GM21717 (cell line): Measurements from ENCODE around the gene POLDIP3.

ENCODE experiments used
- ATAC-seq: cut with Tn5 transposase; IDR thresholded peaks from one replicate; pipeline ENCODE4 v1.9.1; 2021; ENCODE audit warnings: mild to moderate bottlenecking, moderate library complexity; ENCODE audit not compliant: unreplicated experiment

POLDIP3 gene

GRCh38 chr22:42642806-42643633, 28.3 kb upstream of the POLDIP3 start:
- no peak for ATAC-seq

- ATAC-seq, result no peak
Measured at GRCh38 chr22:42641801-42642413, 27.2 kb upstream of the POLDIP3 start.

GRCh38 chr22:42639541-42640241, 25.0 kb upstream of the POLDIP3 start:
- ATAC-seq, result no peak

- ATAC-seq, result no peak
Measured at GRCh38 chr22:42637555-42637954, 22.9 kb upstream of the POLDIP3 start.

GRCh38 chr22:42636506-42636905, 21.8 kb upstream of the POLDIP3 start:
- no peak for ATAC-seq

GRCh38 chr22:42635531-42635930, 20.8 kb upstream of the POLDIP3 start:
- no peak for ATAC-seq

- ATAC-seq, result no peak
Measured at GRCh38 chr22:42633013-42633412, 18.3 kb upstream of the POLDIP3 start.

- no peak for ATAC-seq
Measured at GRCh38 chr22:42632096-42632495, 17.4 kb upstream of the POLDIP3 start.

- ATAC-seq, result no peak
Measured at GRCh38 chr22:42630901-42631602, 16.4 kb upstream of the POLDIP3 start.

GRCh38 chr22:42630211-42630610, 15.5 kb upstream of the POLDIP3 start:
- no peak for ATAC-seq

- ATAC-seq, result no peak
Measured at GRCh38 chr22:42627981-42628380, 13.3 kb upstream of the POLDIP3 start.

GRCh38 chr22:42626951-42627625, 12.4 kb upstream of the POLDIP3 start:
- ATAC-seq, result no peak

GRCh38 chr22:42626431-42626830, 11.7 kb upstream of the POLDIP3 start:
- ATAC-seq, result no peak

GRCh38 chr22:42625416-42625815, 10.7 kb upstream of the POLDIP3 start:
- ATAC-seq, result no peak

- ATAC-seq, result no peak
Measured at GRCh38 chr22:42624551-42625106, 9.9 kb upstream of the POLDIP3 start.

- no peak for ATAC-seq
Measured at GRCh38 chr22:42623756-42624441, 9.2 kb upstream of the POLDIP3 start.

- no peak for ATAC-seq
Measured at GRCh38 chr22:42623301-42623751, 8.6 kb upstream of the POLDIP3 start.

- no peak for ATAC-seq
Measured at GRCh38 chr22:42622061-42622710, 7.5 kb upstream of the POLDIP3 start.

- no peak for ATAC-seq
Measured at GRCh38 chr22:42621505-42622002, 6.9 kb upstream of the POLDIP3 start.
